Skeletal muscle tissue (tissue), 4 donors: ENCODE results near the gene FREM2. TPM values are rescaled to one million over a fixed set of nuclear protein-coding genes. Genes with fewer than 3 reads are reported as not detected.

Experiments used
- H3K27ac ChIP-seq: one replicate; pipeline ENCODE4 v1.7.0; 2013; ENCODE audit warnings: mild to moderate bottlenecking, low read depth, low read length, inconsistent platforms
- H3K27me3 ChIP-seq, 3 donors: one replicate each; pipeline ENCODE4 v1.7.0; 2013; ENCODE audit warnings: low read length in 3 of 3; ENCODE audit not compliant: control insufficient read depth in 3 of 3, insufficient read depth in 3 of 3
- H3K36me3 ChIP-seq, 3 donors: one replicate each; pipeline ENCODE4 v1.7.0; 2013; ENCODE audit warnings: low read length in 3 of 3; ENCODE audit not compliant: control insufficient read depth in 3 of 3, insufficient read depth in 3 of 3
- H3K4me1 ChIP-seq, 3 donors: one replicate each; pipeline ENCODE4 v1.7.0; 2013; ENCODE audit warnings: low read length in 3 of 3, mild to moderate bottlenecking in 3 of 3; ENCODE audit not compliant: control insufficient read depth in 3 of 3, insufficient read depth in 3 of 3
- H3K4me3 ChIP-seq, 3 donors: one replicate each; pipeline ENCODE4 v1.7.0; 2013; ENCODE audit warnings: low read length in 3 of 3
- H3K9ac ChIP-seq, 3 donors: one replicate each; pipeline ENCODE4 v1.7.0; 2013; ENCODE audit warnings: low read length in 3 of 3, mild to moderate bottlenecking in 3 of 3, moderate library complexity in 2 of 3, low read depth in 1 of 3
- H3K9me3 ChIP-seq, 3 donors: one replicate each; pipeline ENCODE4 v1.7.0; 2013; ENCODE audit warnings: low read length in 3 of 3; ENCODE audit not compliant: control insufficient read depth in 3 of 3
- total RNA-seq: library from RNA; depleted of rRNA; stranded (reverse); fragments of >200 nt; gene quantifications from one replicate; pipeline ENCODE4 v1.2.3, GENCODE V29; 2014
- donor health status: Osteomylitis.

The FREM2 gene
- total RNA-seq, 1 donor from 2014 or later, result 7.8 TPM

- Histone ChIP-seq H3K9ac (no peak overlapping the region), H3K9me3 (no peaks in the 10 kb centered on the region), H3K27ac (no peak overlapping the region), H3K36me3 (no peaks in the 10 kb centered on the region), H3K27me3 (no peaks in the 10 kb centered on the region), H3K4me1 (peaks cover 6% of the 10 kb centered on the region in 3 donors), H3K4me3 (no peak overlapping the region)
Measured at GRCh38 chr13:38899571-38899970, 212.7 kb downstream of the FREM2 start.

DNA sequence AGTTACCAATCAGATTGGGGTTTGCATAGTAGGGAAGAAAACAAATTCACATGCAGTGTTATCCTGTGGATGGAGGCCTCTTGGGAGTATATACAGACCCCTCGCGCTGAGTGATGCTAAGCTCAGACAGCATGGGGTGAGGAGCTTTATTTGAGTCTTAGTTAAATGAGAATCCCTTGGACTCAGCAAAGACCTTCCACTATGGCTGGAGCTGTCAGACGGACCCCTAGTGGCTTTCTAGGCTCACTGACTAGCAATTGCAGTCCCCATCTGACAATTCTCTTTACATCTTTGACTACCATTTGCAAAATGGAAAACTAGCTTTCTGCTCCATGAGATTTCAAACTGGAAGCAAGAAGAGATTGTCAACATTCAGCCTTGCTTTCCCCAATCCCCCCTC, 213.3 kb downstream of the FREM2 start:
- Histone ChIP-seq H3K9me3 (no peaks in the 10 kb centered on the region), H3K4me1 (peaks cover 0 to 2% (median under 1%) of the 10 kb centered on the region in 3 donors), H3K36me3 (no peaks in the 10 kb centered on the region), H3K4me3 (no peak overlapping the region), H3K9ac (no peak overlapping the region), H3K27me3 (no peaks in the 10 kb centered on the region), H3K27ac (no peak overlapping the region)

GRCh38 chr13:38902551-38902950, 215.7 kb downstream of the FREM2 start:
- no peaks in the 10 kb centered on the region for H3K4me1 ChIP-seq

GRCh38 chr13:38905081-38905480, 218.2 kb downstream of the FREM2 start:
- Histone ChIP-seq H3K4me1 (no peaks in the 10 kb centered on the region), H3K4me3 (no peak overlapping the region), H3K9ac (no peak overlapping the region), H3K36me3 (no peaks in the 10 kb centered on the region), H3K27ac (no peak overlapping the region), H3K9me3 (no peaks in the 10 kb centered on the region), H3K27me3 (no peaks in the 10 kb centered on the region)

More at GRCh38 chr13:38902551-38902950, 215.7 kb downstream of the FREM2 start:
- Histone ChIP-seq H3K36me3 (no peaks in the 10 kb centered on the region), H3K4me3 (no peak overlapping the region), H3K27ac (no peak overlapping the region), H3K27me3 (no peaks in the 10 kb centered on the region), H3K9me3 (no peaks in the 10 kb centered on the region), H3K9ac (no peak overlapping the region)

DNA sequence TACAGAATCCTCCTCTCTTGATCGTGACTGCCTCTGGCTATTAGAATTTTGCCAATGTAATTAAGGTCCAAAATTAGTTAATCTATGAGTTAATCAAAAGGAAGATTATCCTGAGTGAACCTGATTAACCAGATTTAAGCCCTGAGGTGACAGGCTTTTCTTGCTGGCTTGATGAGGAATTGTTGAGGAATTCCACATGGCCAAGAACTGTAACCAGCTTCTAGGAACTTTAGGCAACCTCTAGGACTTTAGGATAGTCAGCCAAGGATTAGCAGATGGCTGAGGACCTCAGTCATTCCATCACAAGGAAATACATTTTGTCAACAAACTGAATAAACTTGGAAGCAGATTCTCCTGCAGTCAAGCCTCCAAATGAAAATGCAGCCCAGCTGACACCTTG, 219.0 kb downstream of the FREM2 start:
- no peak overlapping the region for H3K4me3 ChIP-seq
- H3K9ac ChIP-seq, result no peak overlapping the region
- H3K9me3 ChIP-seq, result no peaks in the 10 kb centered on the region
- H3K36me3 ChIP-seq, result no peaks in the 10 kb centered on the region
- no peaks in the 10 kb centered on the region for H3K27me3 ChIP-seq
- H3K4me1 ChIP-seq, result no peaks in the 10 kb centered on the region
- no peak overlapping the region for H3K27ac ChIP-seq

DNA sequence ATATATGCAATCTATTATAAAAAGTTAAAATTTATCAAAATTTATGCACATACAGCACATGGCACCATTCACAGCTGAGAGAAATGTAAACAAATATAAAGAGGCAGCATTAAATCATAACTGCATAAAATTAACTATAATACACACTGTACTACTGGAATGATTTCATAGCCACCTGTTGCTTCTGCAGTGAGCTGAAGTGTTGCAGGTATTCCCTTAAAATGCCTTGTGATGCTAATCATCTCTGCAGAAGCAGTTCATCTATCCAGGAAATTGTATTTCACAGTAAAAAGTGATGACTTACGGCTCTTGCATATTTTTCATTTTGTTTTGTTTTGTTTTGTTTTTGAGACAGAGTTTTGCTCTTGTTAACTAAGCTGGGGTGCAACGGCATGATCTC, 221.7 kb downstream of the FREM2 start:
- Histone ChIP-seq H3K36me3 (no peaks in the 10 kb centered on the region), H3K27me3 (no peaks in the 10 kb centered on the region), H3K4me1 (no peaks in the 10 kb centered on the region), H3K27ac (no peak overlapping the region), H3K4me3 (no peak overlapping the region), H3K9me3 (no peaks in the 10 kb centered on the region), H3K9ac (no peak overlapping the region)

DNA sequence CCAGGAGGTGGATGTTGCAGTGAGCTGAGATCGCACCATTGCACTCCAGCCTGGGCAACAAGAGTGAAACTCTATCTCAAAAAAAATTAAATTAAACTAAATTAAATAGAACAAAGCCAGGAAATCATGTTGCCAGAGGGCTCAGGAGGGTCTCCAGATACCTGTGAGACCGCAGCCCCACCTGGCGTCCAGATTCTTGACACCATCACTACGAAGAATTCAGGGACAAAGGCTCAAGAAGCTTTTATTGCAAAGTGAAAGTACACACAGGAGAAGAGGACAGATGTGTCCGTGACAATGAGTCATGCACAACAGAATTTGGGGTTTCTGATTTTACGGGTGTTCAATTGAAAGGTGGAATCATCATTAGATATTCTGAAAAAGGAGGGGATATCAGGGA, 227.2 kb downstream of the FREM2 start:
- Histone ChIP-seq H3K27ac (no peak overlapping the region), H3K9ac (no peak overlapping the region), H3K4me3 (no peak overlapping the region), H3K9me3 (no peaks in the 10 kb centered on the region), H3K36me3 (no peaks in the 10 kb centered on the region), H3K27me3 (no peaks in the 10 kb centered on the region), H3K4me1 (no peaks in the 10 kb centered on the region)

DNA sequence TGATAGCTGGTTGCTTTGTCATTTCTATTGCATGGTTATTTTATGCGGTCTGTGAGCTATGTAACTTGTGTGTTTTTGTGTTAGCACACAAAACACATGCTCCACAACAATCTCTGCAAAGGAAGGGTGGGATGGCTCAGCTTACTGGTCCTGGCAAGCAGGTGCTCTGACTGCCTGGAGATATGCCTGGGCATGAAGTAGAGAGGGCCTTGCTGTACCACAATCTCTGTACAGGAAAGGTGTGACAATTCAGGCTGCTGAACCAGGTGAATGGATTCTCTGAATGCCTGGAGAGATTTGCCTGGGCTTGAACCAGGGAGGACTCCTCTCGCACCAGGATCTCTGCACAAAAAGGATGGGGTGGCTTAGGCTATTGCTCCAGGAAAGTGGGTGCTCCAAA, 234.2 kb downstream of the FREM2 start:
- Histone ChIP-seq H3K27me3 (peaks cover 0 to 5% (median 4%) of the 10 kb centered on the region in 3 donors), H3K9me3 (no peaks in the 10 kb centered on the region), H3K4me1 (no peaks in the 10 kb centered on the region), H3K27ac (no peak overlapping the region), H3K9ac (no peak overlapping the region), H3K36me3 (no peaks in the 10 kb centered on the region), H3K4me3 (no peak overlapping the region)

GRCh38 chr13:38922170-38922569, 235.3 kb downstream of the FREM2 start:
- H3K27me3 ChIP-seq, result peaks cover 0 to 5% (median 4%) of the 10 kb centered on the region in 3 donors
- H3K4me1 ChIP-seq, result no peaks in the 10 kb centered on the region
- no peak overlapping the region for H3K27ac ChIP-seq
- no peaks in the 10 kb centered on the region for H3K36me3 ChIP-seq
- H3K9ac ChIP-seq, result no peak overlapping the region
- no peak overlapping the region for H3K4me3 ChIP-seq
- no peaks in the 10 kb centered on the region for H3K9me3 ChIP-seq

DNA sequence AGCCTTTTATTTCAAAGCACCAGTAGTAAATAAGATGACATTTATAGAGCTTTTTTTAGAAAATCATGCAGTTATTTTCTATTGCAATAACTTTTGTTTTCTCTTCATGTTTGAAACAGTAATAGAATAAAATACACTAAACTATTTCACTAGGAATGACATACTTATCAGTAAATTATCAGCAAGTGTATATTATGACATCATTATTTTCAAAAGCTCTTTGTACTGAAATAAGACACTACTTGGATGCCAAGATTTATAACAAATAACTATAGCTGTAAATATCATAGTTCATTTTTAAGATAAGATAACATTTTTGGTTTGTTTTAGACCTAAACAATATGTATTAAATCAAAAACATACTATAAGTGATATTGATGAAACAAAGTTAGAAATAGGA, 246.9 kb downstream of the FREM2 start:
- Histone ChIP-seq H3K27me3 (no peaks in the 10 kb centered on the region), H3K9me3 (no peaks in the 10 kb centered on the region), H3K27ac (no peak overlapping the region), H3K4me3 (no peak overlapping the region), H3K4me1 (no peaks in the 10 kb centered on the region), H3K36me3 (no peaks in the 10 kb centered on the region), H3K9ac (no peak overlapping the region)
